H9 (cell line): ENCODE results near the gene TLK1. TPM values are rescaled to one million over a fixed set of nuclear protein-coding genes. Genes with fewer than 3 reads are reported as not detected.

Experiments
- DNase-seq: peaks from one replicate; pipeline ENCODE4 v3.0.0-alpha.2; 2017
- H2AFZ ChIP-seq: one replicate; pipeline ENCODE4 v1.6.1; 2013; ENCODE audit warnings: mild to moderate bottlenecking, low read length, control low read depth, moderate library complexity
- H2AK5ac ChIP-seq: 2 replicates; pipeline ENCODE4 v1.6.1; 2013; ENCODE audit warnings: low read length, control low read depth, mixed read lengths; ENCODE audit not compliant: insufficient read length
- H2BK120ac ChIP-seq: one replicate; pipeline ENCODE4 v1.6.1; 2013; ENCODE audit warnings: low read depth, mild to moderate bottlenecking, low read length, control low read depth, inconsistent platforms; ENCODE audit not compliant: poor library complexity, severe bottlenecking
- H2BK12ac ChIP-seq: 2 replicates; pipeline ENCODE4 v1.6.1; 2013; ENCODE audit warnings: low read length, control low read depth, mixed read lengths, low read depth; ENCODE audit not compliant: insufficient read length
- H2BK15ac ChIP-seq: 2 replicates; pipeline ENCODE4 v1.6.1; 2013; ENCODE audit warnings: low read depth, low read length, control low read depth
- H2BK20ac ChIP-seq: one replicate; pipeline ENCODE4 v1.6.1; 2013; ENCODE audit warnings: low read depth, mild to moderate bottlenecking, low read length, control low read depth, inconsistent platforms; ENCODE audit not compliant: poor library complexity, severe bottlenecking
- H2BK5ac ChIP-seq: 2 replicates; pipeline ENCODE4 v1.6.1; 2013; ENCODE audit warnings: low read length, control low read depth, mixed read lengths; ENCODE audit not compliant: insufficient read length
- H3K14ac ChIP-seq: 2 replicates; pipeline ENCODE4 v1.6.1; 2013; ENCODE audit warnings: low read length, control low read depth; ENCODE audit not compliant: insufficient read depth
- H3K18ac ChIP-seq: 2 replicates; pipeline ENCODE4 v1.6.1; 2013; ENCODE audit warnings: low read depth, mild to moderate bottlenecking, mixed read lengths, low read length, control low read depth; ENCODE audit not compliant: insufficient read length
- H3K23ac ChIP-seq: 2 replicates; pipeline ENCODE4 v1.6.1; 2013; ENCODE audit warnings: low read length, control low read depth, mixed read lengths, low read depth; ENCODE audit not compliant: insufficient read length
- H3K23me2 ChIP-seq: 2 replicates; pipeline ENCODE4 v1.6.1; 2013; ENCODE audit warnings: low read depth, mild to moderate bottlenecking, mixed read lengths, low read length, control low read depth; ENCODE audit not compliant: insufficient read length, poor library complexity, severe bottlenecking
- H3K27ac ChIP-seq: 2 replicates; pipeline ENCODE4 v1.5.1; 2013; ENCODE audit warnings: low read length, control low read depth, mixed read lengths, low read depth; ENCODE audit not compliant: insufficient read length
- H3K27me3 ChIP-seq: 2 replicates; pipeline ENCODE4 v1.6.1; 2013; ENCODE audit warnings: low read length, control low read depth, inconsistent platforms; ENCODE audit not compliant: insufficient read depth
- H3K4ac ChIP-seq: 2 replicates; pipeline ENCODE4 v1.6.1; 2013; ENCODE audit warnings: low read depth, mild to moderate bottlenecking, control low read depth, inconsistent platforms, low read length, moderate library complexity
- H3K4me1 ChIP-seq: 2 replicates; pipeline ENCODE4 v1.6.1; 2013; ENCODE audit warnings: low read length, control low read depth, inconsistent platforms; ENCODE audit not compliant: insufficient read depth
- H3K4me2 ChIP-seq: 2 replicates; pipeline ENCODE4 v1.6.1; 2013; ENCODE audit warnings: low read length, control low read depth, mixed read lengths; ENCODE audit not compliant: insufficient read length, insufficient read depth
- H3K56ac ChIP-seq: 2 replicates; pipeline ENCODE4 v1.6.1; 2013; ENCODE audit warnings: low read depth, mild to moderate bottlenecking, mixed read lengths, low read length, control low read depth; ENCODE audit not compliant: insufficient read length
- H3K79me1 ChIP-seq: 2 replicates; pipeline ENCODE4 v1.6.1; 2013; ENCODE audit warnings: low read depth, mild to moderate bottlenecking, moderate library complexity, low read length, control low read depth, inconsistent platforms; ENCODE audit not compliant: insufficient read depth, poor library complexity, severe bottlenecking
- H3K79me2 ChIP-seq: 2 replicates; pipeline ENCODE4 v1.6.1; 2013; ENCODE audit warnings: low read length, control low read depth, inconsistent platforms; ENCODE audit not compliant: insufficient read depth
- H3K9ac ChIP-seq: 2 replicates; pipeline ENCODE4 v1.6.1; 2013; ENCODE audit warnings: low read length, control low read depth, mixed read lengths; ENCODE audit not compliant: insufficient read length; ENCODE audit errors: extremely low read depth
- H3K9me3 ChIP-seq: one replicate; pipeline ENCODE4 v1.6.1; 2013; ENCODE audit warnings: low read depth, low read length, inconsistent platforms; ENCODE audit not compliant: control insufficient read depth
- H3T11ph ChIP-seq: one replicate; pipeline ENCODE4 v1.6.1; 2013; ENCODE audit warnings: mild to moderate bottlenecking, low read length, control low read depth, inconsistent platforms
- H4K20me1 ChIP-seq: one replicate; pipeline ENCODE4 v1.6.1; 2013; ENCODE audit not compliant: control insufficient read depth, insufficient read length, insufficient read depth
- H4K5ac ChIP-seq: 2 replicates; pipeline ENCODE4 v1.6.1; 2013; ENCODE audit warnings: low read depth, mild to moderate bottlenecking, mixed read lengths, low read length, control low read depth; ENCODE audit not compliant: insufficient read length
- H4K8ac ChIP-seq: replicated peaks from 2 replicates; pipeline ENCODE4 v1.6.1; 2013; ENCODE audit warnings: low read length, control low read depth, mixed read lengths, low read depth; ENCODE audit not compliant: insufficient read length
- H4K91ac ChIP-seq: 2 replicates; pipeline ENCODE4 v1.6.1; 2013; ENCODE audit warnings: low read depth, mild to moderate bottlenecking, moderate library complexity, mixed read lengths, low read length, control low read depth; ENCODE audit not compliant: insufficient read length
- H3K27ac Mint-ChIP-seq, 3 experiments: 2 replicates in 2 of 3; 3 replicates in 1 of 3; pipeline ENCODE4 v1.8.0; 2020 to 2021; ENCODE audit warnings: mixed read lengths in 3 of 3, mild to moderate bottlenecking in 1 of 3, moderate library complexity in 1 of 3
- H3K27me3 Mint-ChIP-seq: 2 replicates; pipeline ENCODE4 v1.8.0; 2021; ENCODE audit warnings: low read depth, mild to moderate bottlenecking, moderate library complexity, mixed read lengths
- H3K36me3 Mint-ChIP-seq, 3 experiments: 2 replicates in 2 of 3; 3 replicates in 1 of 3; pipeline ENCODE4 v1.8.0; 2020 to 2021; ENCODE audit warnings: low read depth in 3 of 3, mixed read lengths in 3 of 3; ENCODE audit not compliant: insufficient read depth in 1 of 3
- H3K4me1 Mint-ChIP-seq, 2 experiments: 2 replicates each; pipeline ENCODE4 v1.8.0; 2020; ENCODE audit warnings: mixed read lengths in 2 of 2
- H3K4me3 Mint-ChIP-seq, 2 experiments: 2 replicates in 1 of 2; 3 replicates in 1 of 2; pipeline ENCODE4 v1.8.0; 2020 to 2021; ENCODE audit warnings: mild to moderate bottlenecking in 2 of 2, mixed read lengths in 2 of 2, moderate library complexity in 1 of 2
- H3K9me3 Mint-ChIP-seq, 2 experiments: 2 replicates in 1 of 2; 3 replicates in 1 of 2; pipeline ENCODE4 v1.8.0; 2020; ENCODE audit warnings: mild to moderate bottlenecking in 2 of 2, mixed read lengths in 2 of 2, moderate library complexity in 1 of 2
- CTCF ChIP-seq: fragments of 200-600 bp; sonication (generic); conservative IDR thresholded peaks from 3 replicates; pipeline ENCODE4 v1.8.0; 2021; ENCODE audit warnings: antibody characterized with exemption, mild to moderate bottlenecking
- WGBS: extraction: QIAGEN DNeasy Blood & Tissue Kit; methylation state at CpG from one replicate; pipeline ENCODE4 v1.1.7; 2013; ENCODE audit warnings: missing lambda C conversion rate, low lambda C conversion rate, mixed read lengths; ENCODE audit not compliant: insufficient read length; ENCODE audit errors: extremely low coverage; 5-methylcytosine and 5-hydroxymethylcytosine counted together
- total RNA-seq: library from RNA; stranded (reverse); gene quantifications from 2 replicates; pipeline ENCODE4 v1.2.1, GENCODE V29; 2021

TLK1 gene
- total RNA-seq, 1 experiment from 2014 or later = 112 TPM

GRCh38 chr2:171165967-171166327 is 5.3 kb upstream of the TLK1 start:
- Histone ChIP-seq H2BK20ac (no peak overlapping the region), H4K8ac (no peak overlapping the region), H2AFZ (no peak overlapping the region), H4K5ac (no peak overlapping the region), H3K18ac (no peak overlapping the region), H3K23ac (no peak overlapping the region), H3K9me3 (no peaks in the 10 kb centered on the region), H3K4ac (no peak overlapping the region), H3K4me2 (no peak overlapping the region), H3T11ph (no peak overlapping the region), H3K27ac (no peak overlapping the region), H2BK12ac (no peak overlapping the region), H3K56ac (no peak overlapping the region), H2AK5ac (no peak overlapping the region), H3K79me1 (no peaks in the 10 kb centered on the region), H3K9ac (no peak overlapping the region), H2BK15ac (no peak overlapping the region), H2BK5ac (no peak overlapping the region), H3K4me1 (no peaks in the 10 kb centered on the region), H3K23me2 (peaks cover 3% of the 10 kb centered on the region), H3K14ac (no peak overlapping the region), H4K91ac (no peak overlapping the region), H3K27me3 (no peaks in the 10 kb centered on the region), H3K79me2 (no peaks in the 10 kb centered on the region), H2BK120ac (no peak overlapping the region), H4K20me1 (no peaks in the 10 kb centered on the region)
- no peak for DNase-seq
- Mint-ChIP-seq H3K9me3 (no peaks in the 10 kb centered on the region), H3K27me3 (no peaks in the 10 kb centered on the region), H3K27ac (no peak overlapping the region; a peak in 1 of 7 replicates), H3K4me1 (peaks cover 16 to 17% of the 10 kb centered on the region in 2 experiments), H3K36me3 (no peaks in the 10 kb centered on the region; a peak in 1 of 7 replicates), H3K4me3 (no peak overlapping the region)
- no peak for TF ChIP-seq CTCF
- WGBS = no CpG with 5 or more reads among the region's 1 CpG
